A673 (cell line): ENCODE measurements around the gene CEACAM3. TPM values are rescaled to one million over a fixed set of nuclear protein-coding genes. Genes with fewer than 3 reads are reported as not detected.
A peak's percentile ranks its signal among the peaks of the same experiment; 100 is the strongest.

Experiments used
- BruUV-seq: library from RNA; stranded (reverse); fragments of 400-500 nt; replicated peaks from 2 replicates; lab custom pipeline; 2021; lab: Mats Ljungman, UMichigan
- CTCF ChIA-PET: fragments of 300-600 bp; sonication (Branson Sonifier 250); formaldehyde crosslinking; loops from one replicate; lab custom pipeline; 2022; ENCODE audit warnings: antibody characterized with exemption; lab: Charles Lee
- POLR2A ChIA-PET: fragments of 300-600 bp; sonication (Branson Sonifier 250); formaldehyde crosslinking; loops from one replicate; lab custom pipeline; 2022; ENCODE audit warnings: antibody characterized with exemption; ENCODE audit not compliant: low non-redundant PET; lab: Charles Lee
- DNase-seq: peaks from one replicate; pipeline ENCODE4 v3.0.0-alpha.2; 2015; ENCODE audit warnings: low spot score
- H3K27ac ChIP-seq: fragments of 200-600 bp; sonication (generic); 2 replicates; pipeline ENCODE4 v1.5.1; 2016; ENCODE audit warnings: mixed run types, low read depth, mild to moderate bottlenecking, mixed read lengths, antibody characterized with exemption, low read length; ENCODE audit not compliant: poor library complexity, severe bottlenecking
- H3K27me3 ChIP-seq: fragments of 200-600 bp; sonication (generic); replicated peaks from 2 replicates; pipeline ENCODE4 v1.6.1; 2017; ENCODE audit warnings: mixed run types, low read depth, mild to moderate bottlenecking, mixed read lengths, antibody characterized with exemption, low read length; ENCODE audit not compliant: insufficient read depth, poor library complexity
- H3K36me3 ChIP-seq: fragments of 200-600 bp; sonication (generic); 2 replicates; pipeline ENCODE4 v1.6.1; 2016; ENCODE audit warnings: mixed run types, mild to moderate bottlenecking, mixed read lengths, antibody characterized with exemption, low read length; ENCODE audit not compliant: insufficient read depth, poor library complexity, severe bottlenecking
- H3K4me1 ChIP-seq: fragments of 200-600 bp; sonication (generic); 2 replicates; pipeline ENCODE4 v1.6.1; 2017; ENCODE audit warnings: mixed run types, mild to moderate bottlenecking, mixed read lengths, antibody characterized with exemption, low read length; ENCODE audit not compliant: insufficient read depth, poor library complexity, severe bottlenecking
- H3K4me3 ChIP-seq: fragments of 200-600 bp; sonication (generic); 2 replicates; pipeline ENCODE4 v1.5.1; 2016; ENCODE audit warnings: low read depth, mixed run types, mild to moderate bottlenecking, mixed read lengths, low read length; ENCODE audit not compliant: poor library complexity, severe bottlenecking
- H3K9me3 ChIP-seq: fragments of 200-600 bp; sonication (generic); 2 replicates; pipeline ENCODE4 v1.6.1; 2016; ENCODE audit warnings: mixed run types, low read depth, mild to moderate bottlenecking, mixed read lengths, antibody characterized with exemption, low read length; ENCODE audit not compliant: poor library complexity, severe bottlenecking
- CTCF ChIP-seq: fragments of 300-800, 200-600 bp; sonication (generic); conservative IDR thresholded peaks from 2 replicates; pipeline ENCODE4 v1.5.1; 2017; ENCODE audit warnings: low read depth, mild to moderate bottlenecking, antibody characterized with exemption, low read length, moderate library complexity, mixed read lengths
- EZH2 ChIP-seq: fragments of 200-600 bp; sonication (generic); IDR thresholded peaks from 2 replicates; pipeline ENCODE4 v1.6.1; 2017; ENCODE audit warnings: borderline replicate concordance, low read depth, mild to moderate bottlenecking, mixed read lengths, antibody characterized with exemption, low read length; ENCODE audit not compliant: poor library complexity, severe bottlenecking
- intact Hi-C: fragments of 100-400 bp; cut with micrococcal nuclease; formaldehyde crosslinking; loops from one replicate; pipeline ENCODE4 v1.10.0; 2022; ENCODE audit not compliant: unreplicated experiment
- total RNA-seq: library from RNA; stranded (reverse); gene quantifications from 2 replicates; pipeline ENCODE4 v1.2.3, GENCODE V29; 2021

Gene CEACAM3
- total RNA-seq, 1 experiment from 2014 or later, result not detected

- POLR2A ChIA-PET, result no interaction called here
- no peaks in the 10 kb centered on the region for H3K9me3 ChIP-seq
- TF ChIP-seq CTCF, result no peak
- TF ChIP-seq EZH2, result no peak
- peaks cover 50% of the 10 kb centered on the region for H3K36me3 ChIP-seq
- H3K27ac ChIP-seq, result peak overlapping the region; percentile 97
- H3K4me3 ChIP-seq, result peak overlapping the region; percentile 87
- intact Hi-C loops, result no loop called here
- no peak for DNase-seq
- CTCF ChIA-PET, result no interaction called here
- H3K27me3 ChIP-seq, result no peaks in the 10 kb centered on the region
- BruUV-seq, result no TSS peak
- peaks cover 45% of the 10 kb centered on the region for H3K4me1 ChIP-seq
Measured at GRCh38 chr19:41860419-41861115, 64.2 kb downstream of the CEACAM3 start.

Other genes starting within 250 kb of the CEACAM3 start
- 4.3 and 6.1 TPM in 2 replicates for gene CEACAM21, start 220.4 kb upstream of the CEACAM3 start, total RNA-seq
- gene CEACAM4, start 169.5 kb upstream of the CEACAM3 start, total RNA-seq, result not detected in 2 replicates
- gene CEACAM7, start 108.3 kb upstream of the CEACAM3 start, total RNA-seq, result 0.43 and 0.44 TPM in 2 replicates
- gene CEACAM5, start 88.0 kb upstream of the CEACAM3 start, total RNA-seq, result 0.54 and 0.90 TPM in 2 replicates
- gene CEACAM6, start 41.1 kb upstream of the CEACAM3 start, total RNA-seq, result 2.1 and 2.4 TPM in 2 replicates
- gene LYPD4, start 48.1 kb downstream of the CEACAM3 start, total RNA-seq, result not detected in 2 replicates
- gene DMRTC2, start 48.5 kb downstream of the CEACAM3 start, total RNA-seq, result not detected in 2 replicates
- 2,479 and 2,559 TPM in 2 replicates for gene RPS19, start 63.7 kb downstream of the CEACAM3 start, total RNA-seq
- 14.4 and 17.8 TPM in 2 replicates for gene CD79A, start 80.7 kb downstream of the CEACAM3 start, total RNA-seq
- gene ARHGEF1, start 86.6 kb downstream of the CEACAM3 start, total RNA-seq, result 159 and 164 TPM in 2 replicates
- gene ERFL, start 131.9 kb downstream of the CEACAM3 start, total RNA-seq, result 0.95 and 1.2 TPM in 2 replicates
- gene RABAC1, start 162.7 kb downstream of the CEACAM3 start, total RNA-seq, result 114 and 124 TPM in 2 replicates
- 8.5 and 9.0 TPM in 2 replicates for gene ATP1A3, start 197.6 kb downstream of the CEACAM3 start, total RNA-seq